IMR-90 (cell line): ENCODE data around the gene NCKAP5. TPM values are rescaled to one million over a fixed set of nuclear protein-coding genes. Genes with fewer than 3 reads are reported as not detected.
A peak's percentile ranks its signal among the peaks of the same experiment; 100 is the strongest.

Experiments used
- ATAC-seq: fragments of 200-7000 bp; cut with Tn5 transposase; 2 replicates; pipeline ENCODE4 v1.9.1; 2020; ENCODE audit warnings: low read depth, mild to moderate bottlenecking, moderate library complexity
- BruUV-seq: library from RNA; stranded (reverse); fragments of 400-500 nt; replicated peaks from 2 replicates; lab custom pipeline; 2021; lab: Mats Ljungman, UMichigan
- CTCF ChIA-PET: fragments of 300-600 bp; formaldehyde crosslinking; extraction: SDS; loops from one replicate; lab custom pipeline; 2021; ENCODE audit warnings: antibody characterized with exemption; lab: Yijun Ruan, JAX
- POLR2A ChIA-PET: fragments of 300-600 bp; sonication (Branson Sonifier 250); formaldehyde crosslinking; loops from one replicate; lab custom pipeline; 2022; ENCODE audit warnings: antibody characterized with exemption; ENCODE audit not compliant: unreplicated experiment; lab: Charles Lee
- DNase-seq: peaks from one replicate; pipeline ENCODE4 v3.0.0; 2013
- H2AFZ ChIP-seq: replicated peaks from 2 replicates; pipeline ENCODE3; 2013; ENCODE audit warnings: low read length, mild to moderate bottlenecking; ENCODE audit not compliant: poor library complexity
- H2AK5ac ChIP-seq: 2 replicates; pipeline ENCODE4 v1.6.1; 2013; ENCODE audit warnings: low read depth, low read length, inconsistent platforms
- H2AK9ac ChIP-seq: replicated peaks from 2 replicates; pipeline ENCODE3; 2013; ENCODE audit warnings: mild to moderate bottlenecking, low read depth, low read length, moderate library complexity; ENCODE audit not compliant: poor library complexity
- H2BK120ac ChIP-seq: 2 replicates; pipeline ENCODE4 v1.6.1; 2013; ENCODE audit warnings: low read depth, low read length, inconsistent platforms
- H2BK15ac ChIP-seq: 3 replicates; pipeline ENCODE4 v1.6.1; 2013; ENCODE audit warnings: low read depth, low read length, inconsistent platforms
- H2BK20ac ChIP-seq: 2 replicates; pipeline ENCODE4 v1.6.1; 2013; ENCODE audit warnings: low read depth, mild to moderate bottlenecking, inconsistent platforms, low read length, moderate library complexity
- H2BK5ac ChIP-seq: 2 replicates; pipeline ENCODE4 v1.6.1; 2013; ENCODE audit warnings: mild to moderate bottlenecking, low read depth, low read length, inconsistent platforms; ENCODE audit not compliant: poor library complexity, severe bottlenecking
- H3K14ac ChIP-seq: replicated peaks from 2 replicates; pipeline ENCODE4 v1.6.1; 2013; ENCODE audit warnings: low read depth, low read length, inconsistent platforms
- H3K18ac ChIP-seq: 2 replicates; pipeline ENCODE4 v1.6.1; 2013; ENCODE audit warnings: low read depth, low read length, control low read depth
- H3K23ac ChIP-seq: 2 replicates; pipeline ENCODE4 v1.6.1; 2013; ENCODE audit warnings: low read depth, low read length, inconsistent platforms
- H3K27ac ChIP-seq: 2 replicates; pipeline ENCODE4 v1.5.1; 2013; ENCODE audit warnings: mild to moderate bottlenecking, control low read depth, low read length; ENCODE audit not compliant: insufficient read depth
- H3K27me3 ChIP-seq: 2 replicates; pipeline ENCODE4 v1.6.1; 2013; ENCODE audit warnings: low read length; ENCODE audit not compliant: control insufficient read depth, insufficient read depth
- H3K36me3 ChIP-seq: 2 replicates; pipeline ENCODE4 v1.6.1; 2013; ENCODE audit warnings: low read length, mixed read lengths; ENCODE audit not compliant: control insufficient read depth, insufficient read depth
- H3K4ac ChIP-seq: 2 replicates; pipeline ENCODE4 v1.6.1; 2013; ENCODE audit warnings: low read depth, low read length, inconsistent platforms
- H3K4me1 ChIP-seq: 2 replicates; pipeline ENCODE4 v1.6.1; 2013; ENCODE audit warnings: low read length, mixed read lengths; ENCODE audit not compliant: control insufficient read depth, insufficient read depth
- H3K4me2 ChIP-seq: 2 replicates; pipeline ENCODE4 v1.6.1; 2013; ENCODE audit warnings: low read depth, mild to moderate bottlenecking, control low read depth, low read length, moderate library complexity
- H3K4me3 ChIP-seq: 2 replicates; pipeline ENCODE4 v1.5.1; 2013; ENCODE audit warnings: low read depth, mild to moderate bottlenecking, control low read depth, low read length, moderate library complexity; ENCODE audit not compliant: insufficient read depth
- H3K56ac ChIP-seq: 2 replicates; pipeline ENCODE4 v1.6.1; 2013; ENCODE audit warnings: low read length, inconsistent platforms; ENCODE audit not compliant: insufficient read depth; ENCODE audit errors: extremely low read depth
- H3K79me1 ChIP-seq, 2 experiments: 2 replicates each; pipeline ENCODE4 v1.6.1; 2013; ENCODE audit warnings: low read length in 2 of 2, inconsistent platforms in 1 of 2, low read depth in 1 of 2
- H3K9ac ChIP-seq: 2 replicates; pipeline ENCODE4 v1.6.1; 2013; ENCODE audit warnings: low read depth, low read length, control low read depth
- H3K9me1 ChIP-seq: 2 replicates; pipeline ENCODE4 v1.6.1; 2013; ENCODE audit warnings: low read length, inconsistent platforms; ENCODE audit not compliant: insufficient read depth
- H3K9me3 ChIP-seq: 2 replicates; pipeline ENCODE4 v1.6.1; 2013; ENCODE audit warnings: low read length; ENCODE audit not compliant: control insufficient read depth, insufficient read depth
- H4K20me1 ChIP-seq: 2 replicates; pipeline ENCODE4 v1.6.1; 2013; ENCODE audit warnings: low read length, inconsistent platforms; ENCODE audit not compliant: insufficient read depth
- H4K5ac ChIP-seq: 2 replicates; pipeline ENCODE4 v1.6.1; 2013; ENCODE audit warnings: mild to moderate bottlenecking, low read depth, low read length, control low read depth
- H4K8ac ChIP-seq, 2 experiments: 2 replicates each; pipeline ENCODE4 v1.6.1; 2013; ENCODE audit warnings: low read depth in 2 of 2, low read length in 2 of 2, control low read depth in 1 of 2, inconsistent platforms in 1 of 2
- H4K91ac ChIP-seq: 2 replicates; pipeline ENCODE4 v1.6.1; 2013; ENCODE audit warnings: low read depth, low read length, inconsistent platforms; ENCODE audit not compliant: insufficient read depth
- BHLHE40 ChIP-seq: fragments of 150-350 bp; IDR thresholded peaks from 2 replicates; pipeline ENCODE4 v1.6.1; 2016; ENCODE audit warnings: mild to moderate bottlenecking, low read depth, low read length
- CTCF ChIP-seq: conservative IDR thresholded peaks from 2 replicates; pipeline ENCODE4 v1.5.1; 2012; ENCODE audit warnings: mild to moderate bottlenecking, low read depth, low read length, improper control_type of control experiment
- FOS ChIP-seq: fragments of 150-350 bp; IDR thresholded peaks from 2 replicates; pipeline ENCODE4 v1.6.1; 2016; ENCODE audit warnings: low read depth, low read length
- RAD21 ChIP-seq: IDR thresholded peaks from 2 replicates; pipeline ENCODE4 v1.6.1; 2012; ENCODE audit warnings: low read length, improper control_type of control experiment
- SMC3 ChIP-seq: fragments of 150-350 bp; IDR thresholded peaks from 2 replicates; pipeline ENCODE4 v1.6.1; 2016; ENCODE audit warnings: low read depth, mild to moderate bottlenecking, antibody characterized with exemption, low read length, moderate library complexity
- WGBS, 2 experiments: methylation state at CpG; one replicate each; pipeline versions ENCODE4 v1.1.5 to v1.1.7; 2013; ENCODE audit warnings: missing lambda C conversion rate in 2 of 2; ENCODE audit not compliant: insufficient read length in 1 of 2; ENCODE audit errors: extremely low coverage in 2 of 2; 5-methylcytosine and 5-hydroxymethylcytosine counted together
- dilution Hi-C: fragments of 300-500 bp; cut with HindIII; formaldehyde crosslinking; loops from one replicate; pipeline ENCODE4 v1.14.3; 2018; ENCODE audit warnings: low sequenced_read_pairs; ENCODE audit not compliant: unreplicated experiment
- in situ Hi-C: fragments of 300-500 bp; cut with MboI; formaldehyde crosslinking; loops from 3 replicates; pipeline ENCODE4 v1.14.3; 2019; ENCODE audit warnings: low sequenced_read_pairs, inconsistent platforms, mixed read lengths
- intact Hi-C: fragments of 100-400 bp; cut with micrococcal nuclease; formaldehyde crosslinking; loops from 2 replicates; pipeline ENCODE4 v1.10.0; 2022
- polyA plus RNA-seq, 3 experiments: library from polyadenylated mRNA; depleted of rRNA; stranded (reverse); fragments of >200 nt; gene quantifications; 2 replicates each; pipeline ENCODE4 v1.2.3, GENCODE V29; 2012; ENCODE audit warnings: low replicate concordance in 1 of 3
- total RNA-seq: library from RNA; depleted of rRNA; stranded (reverse); fragments of >200 nt; gene quantifications from 2 replicates; pipeline ENCODE4 v1.2.3, GENCODE V29; 2012

Gene NCKAP5
- total and polyA plus RNA-seq, 2 of the 4 experiments (the other 2 are of a cell fraction), result 2.7 to 3.9 TPM

GRCh38 chr2:132651115-132652045 is 916.9 kb downstream of the NCKAP5 start:
- 100% methylated on average over 1 of the region's 12 CpGs; no CpG with 5 or more reads in 1 of the 2 experiments for WGBS, 2 experiments
- H2BK120ac ChIP-seq, result peak overlapping the region; percentile 97
- H2AK5ac ChIP-seq, result peak overlapping the region; percentile 94
- ChIA-PET CTCF (interaction anchor here (0.6 to 2.1 kb wide), 9 partner anchors 9 to 519 kb away, joined by 3 to 5 read pairs (median 3); no protein-coding TSS in a partner anchor), POLR2A (no interaction called here)
- DNase-seq (peak; percentile 71), ATAC-seq (peak; percentile 91)
- in situ Hi-C loops (loop anchor here (5.0 to 25.0 kb wide), 3 partner anchors 516 to 1186 kb away; partner anchors contain the start of gene NCKAP5), dilution Hi-C loops (no loop called here), intact Hi-C loops (loop anchor here (5.0 kb wide), 1 partner anchor 521 kb away; no protein-coding TSS in a partner anchor)
- TF ChIP-seq RAD21, result peak; percentile 74
- TF ChIP-seq BHLHE40, result no peak
- TF ChIP-seq FOS, result no peak
- TF ChIP-seq CTCF, result peak; percentile 71
- TF ChIP-seq SMC3, result peak; percentile 84
- H3K14ac ChIP-seq, result peak overlapping the region; percentile 92
- peak overlapping the region; percentile 66 for H2BK5ac ChIP-seq
- H3K9me1 ChIP-seq, result peaks cover 36% of the 10 kb centered on the region
- H3K4me2 ChIP-seq, result peak overlapping the region; percentile 33; the same call in 1 of the 2 replicates
- no peaks in the 10 kb centered on the region for H3K9me3 ChIP-seq
- H4K20me1 ChIP-seq, result peaks cover 9% of the 10 kb centered on the region; the same call in 1 of the 2 replicates
- H3K27ac ChIP-seq, result peak overlapping the region; percentile 4
- H3K36me3 ChIP-seq, result peaks cover 4% of the 10 kb centered on the region; the same call in 1 of the 2 replicates
- peaks cover 16 to 82% of the 10 kb centered on the region in 2 experiments; a peak in 3 of 4 replicates for H3K79me1 ChIP-seq
- peak overlapping the region; percentile 50 for H4K5ac ChIP-seq
- H3K4me3 ChIP-seq, result no peak overlapping the region
- peak overlapping the region; percentile 61; the same call in 2 of the 3 replicates for H2BK15ac ChIP-seq
- H2BK20ac ChIP-seq, result peak overlapping the region; percentile 98
- H2AFZ ChIP-seq, result peak overlapping the region; percentile 81
- BruUV-seq, result no TSS peak
- peaks cover 13% of the 10 kb centered on the region for H3K4me1 ChIP-seq
- peak overlapping the region; percentile 31 to 88; a peak in 3 of 4 replicates for H4K8ac ChIP-seq
- H3K23ac ChIP-seq, result peak overlapping the region; percentile 87
- no peak overlapping the region for H3K9ac ChIP-seq
- H3K27me3 ChIP-seq, result no peaks in the 10 kb centered on the region
- H3K4ac ChIP-seq, result peak overlapping the region; percentile 91
- H2AK9ac ChIP-seq, result peak overlapping the region; percentile 77
- peak overlapping the region; percentile 58; the same call in 1 of the 2 replicates for H3K56ac ChIP-seq
- peak overlapping the region; percentile 90 for H4K91ac ChIP-seq
- H3K18ac ChIP-seq, result peak overlapping the region; percentile 16
